Neuronal stem cell (in vitro differentiated cells): Measurements from ENCODE around the gene POLD1. TPM values are rescaled to one million over a fixed set of nuclear protein-coding genes. Genes with fewer than 3 reads are reported as not detected.
"Not testable (repeated sequence)": the region's sequence is repeated elsewhere in the genome, so short reads cannot be mapped to it uniquely, and the experiment has no call there.

Source experiments
- DNase-seq: peaks from one replicate; pipeline ENCODE4 v3.0.0-alpha.2; 2013; ENCODE audit warnings: low spot score
- H2AFZ ChIP-seq: one replicate; pipeline ENCODE4 v1.6.1; 2013; ENCODE audit warnings: mild to moderate bottlenecking, low read length, inconsistent platforms
- H2AK5ac ChIP-seq: 2 replicates; pipeline ENCODE4 v1.6.1; 2013; ENCODE audit warnings: low read depth, mild to moderate bottlenecking, inconsistent platforms, low read length, moderate library complexity, mixed read lengths
- H2BK120ac ChIP-seq: 2 replicates; pipeline ENCODE4 v1.6.1; 2013; ENCODE audit warnings: low read depth, mild to moderate bottlenecking, inconsistent platforms, low read length, moderate library complexity, mixed read lengths
- H2BK12ac ChIP-seq: one replicate; pipeline ENCODE4 v1.6.1; 2013; ENCODE audit warnings: low read length, inconsistent platforms
- H2BK15ac ChIP-seq: 2 replicates; pipeline ENCODE4 v1.6.1; 2013; ENCODE audit warnings: mild to moderate bottlenecking, low read length, inconsistent platforms, mixed read lengths
- H2BK5ac ChIP-seq: one replicate; pipeline ENCODE4 v1.6.1; 2013; ENCODE audit warnings: inconsistent platforms, mild to moderate bottlenecking, low read length, moderate library complexity
- H3K14ac ChIP-seq: one replicate; pipeline ENCODE4 v1.6.1; 2013; ENCODE audit warnings: low read length, inconsistent platforms
- H3K18ac ChIP-seq: 2 replicates; pipeline ENCODE4 v1.6.1; 2013; ENCODE audit warnings: low read length, inconsistent platforms
- H3K23ac ChIP-seq: 2 replicates; pipeline ENCODE4 v1.6.1; 2013; ENCODE audit warnings: low read depth, mild to moderate bottlenecking, mixed read lengths, low read length, inconsistent platforms; ENCODE audit not compliant: poor library complexity
- H3K27ac ChIP-seq: replicated peaks from 3 replicates; pipeline ENCODE4 v1.5.1; 2013; ENCODE audit warnings: low read length, inconsistent platforms
- H3K27me3 ChIP-seq, 3 experiments: 2 replicates each; pipeline ENCODE4 v1.6.1; 2013; ENCODE audit warnings: low read length in 3 of 3, mild to moderate bottlenecking in 2 of 3, inconsistent platforms in 1 of 3, low read depth in 1 of 3, mixed read lengths in 1 of 3, moderate library complexity in 1 of 3; ENCODE audit not compliant: control insufficient read depth in 3 of 3, insufficient read depth in 3 of 3
- H3K36me3 ChIP-seq, 2 donors: replicated peaks in 1 of 2; 2 replicates each; pipeline ENCODE4 v1.6.1; 2013; ENCODE audit warnings: low read length in 2 of 2; ENCODE audit not compliant: control insufficient read depth in 2 of 2, insufficient read depth in 2 of 2
- H3K4ac ChIP-seq: 2 replicates; pipeline ENCODE4 v1.6.1; 2013; ENCODE audit warnings: inconsistent platforms, mild to moderate bottlenecking, low read length, moderate library complexity
- H3K4me1 ChIP-seq, 2 donors: 1 replicate in 1 of 2; 2 replicates in 1 of 2; pipeline ENCODE4 v1.6.1; 2013; ENCODE audit warnings: low read length in 2 of 2, low read depth in 1 of 2; ENCODE audit not compliant: control insufficient read depth in 2 of 2, insufficient read depth in 1 of 2
- H3K4me2 ChIP-seq: one replicate; pipeline ENCODE4 v1.6.1; 2013; ENCODE audit warnings: mild to moderate bottlenecking, low read length, inconsistent platforms; ENCODE audit not compliant: insufficient read depth, poor library complexity, severe bottlenecking
- H3K4me3 ChIP-seq, 2 donors: 2 replicates each; pipeline ENCODE4 v1.5.1; 2013; ENCODE audit warnings: low read length in 2 of 2, mild to moderate bottlenecking in 2 of 2, inconsistent platforms in 1 of 2, moderate library complexity in 1 of 2
- H3K79me1 ChIP-seq: one replicate; pipeline ENCODE4 v1.6.1; 2013; ENCODE audit warnings: low read depth, mild to moderate bottlenecking, inconsistent platforms, low read length, moderate library complexity
- H3K9ac ChIP-seq: one replicate; pipeline ENCODE4 v1.6.1; 2013; ENCODE audit warnings: mild to moderate bottlenecking, low read depth, low read length, inconsistent platforms; ENCODE audit not compliant: poor library complexity
- H3K9me3 ChIP-seq, 2 donors: replicated peaks in 1 of 2; 2 replicates each; pipeline versions ENCODE3 to v1.6.1; 2013; ENCODE audit warnings: low read length in 2 of 2, mild to moderate bottlenecking in 2 of 2, inconsistent platforms in 1 of 2, low read depth in 1 of 2, mixed read lengths in 1 of 2, moderate library complexity in 1 of 2; ENCODE audit not compliant: control insufficient read depth in 2 of 2, insufficient read depth in 1 of 2
- H4K8ac ChIP-seq: one replicate; pipeline ENCODE4 v1.6.1; 2013; ENCODE audit warnings: low read depth, mild to moderate bottlenecking, inconsistent platforms, low read length, moderate library complexity
- H4K91ac ChIP-seq: one replicate; pipeline ENCODE4 v1.6.1; 2013; ENCODE audit warnings: low read length, low read depth, mild to moderate bottlenecking, inconsistent platforms; ENCODE audit not compliant: poor library complexity
- WGBS, 2 donors: extraction: QIAGEN DNeasy Blood & Tissue Kit; methylation state at CpG; one replicate each; pipeline ENCODE4 v1.1.7; 2013; ENCODE audit warnings: missing lambda C conversion rate in 2 of 2, mixed read lengths in 1 of 2; ENCODE audit not compliant: insufficient read length in 2 of 2, insufficient replicate concordance in 1 of 2; ENCODE audit errors: extremely low coverage in 2 of 2; 5-methylcytosine and 5-hydroxymethylcytosine counted together
- polyA plus RNA-seq, 2 experiments: library from polyadenylated mRNA; stranded (reverse); fragments of 200-250 nt; gene quantifications; one replicate each; pipeline ENCODE4 v1.2.3, GENCODE V29; 2013

POLD1 gene
- polyA plus RNA-seq (2013, experiment 1 of 2), result 60.2 TPM
- 61.7 TPM for polyA plus RNA-seq (2013, experiment 2 of 2)

- H2BK15ac ChIP-seq, result no peak within 1 kb of the TSS
- H3K4me1 ChIP-seq, result peaks cover 8 to 12% of the 10 kb centered on the region in 2 donors
- H3K27me3 ChIP-seq, result peaks cover 0 to 2% (median 0%) of the 10 kb centered on the region in 3 experiments
- peaks cover 17% of the 10 kb centered on the region for H3K79me1 ChIP-seq
- H4K8ac ChIP-seq, result peak within 1 kb of the TSS; percentile 30
- peak within 1 kb of the TSS; percentile 97 for H2AFZ ChIP-seq
- peak within 1 kb of the TSS; percentile 31 for H3K14ac ChIP-seq
- no peaks in the 10 kb centered on the region for H3K9me3 ChIP-seq
- H2BK5ac ChIP-seq, result no peak within 1 kb of the TSS
- H3K9ac ChIP-seq, result peak within 1 kb of the TSS; percentile 98
- H4K91ac ChIP-seq, result no peak within 1 kb of the TSS
- H3K36me3 ChIP-seq, result peaks cover 44 to 68% of the 10 kb centered on the region in 2 donors
- no CpG with 5 or more reads among the region's 78 CpGs for WGBS, 2 donors
- H2BK120ac ChIP-seq, result no peak within 1 kb of the TSS
- peak; percentile 98 for DNase-seq
- H3K4ac ChIP-seq, result peak within 1 kb of the TSS; percentile 14
- H3K23ac ChIP-seq, result peak within 1 kb of the TSS; percentile 98
- H2AK5ac ChIP-seq, result peak within 1 kb of the TSS; percentile 61
- peak within 1 kb of the TSS; percentile 70 to 90 for H3K4me3 ChIP-seq
- peak within 1 kb of the TSS; percentile 97 for H3K18ac ChIP-seq
- peak within 1 kb of the TSS; percentile 93 for H3K4me2 ChIP-seq
- peak within 1 kb of the TSS; percentile 83 for H3K27ac ChIP-seq
- H2BK12ac ChIP-seq, result no peak within 1 kb of the TSS
Measured at GRCh38 chr19:50383852-50384684, at the start of gene POLD1. Gene POLD1, plus strand, starts transcription at chr19:50384347. Its CDS starts 14,505 bp downstream, at chr19:50398852.

DNA sequence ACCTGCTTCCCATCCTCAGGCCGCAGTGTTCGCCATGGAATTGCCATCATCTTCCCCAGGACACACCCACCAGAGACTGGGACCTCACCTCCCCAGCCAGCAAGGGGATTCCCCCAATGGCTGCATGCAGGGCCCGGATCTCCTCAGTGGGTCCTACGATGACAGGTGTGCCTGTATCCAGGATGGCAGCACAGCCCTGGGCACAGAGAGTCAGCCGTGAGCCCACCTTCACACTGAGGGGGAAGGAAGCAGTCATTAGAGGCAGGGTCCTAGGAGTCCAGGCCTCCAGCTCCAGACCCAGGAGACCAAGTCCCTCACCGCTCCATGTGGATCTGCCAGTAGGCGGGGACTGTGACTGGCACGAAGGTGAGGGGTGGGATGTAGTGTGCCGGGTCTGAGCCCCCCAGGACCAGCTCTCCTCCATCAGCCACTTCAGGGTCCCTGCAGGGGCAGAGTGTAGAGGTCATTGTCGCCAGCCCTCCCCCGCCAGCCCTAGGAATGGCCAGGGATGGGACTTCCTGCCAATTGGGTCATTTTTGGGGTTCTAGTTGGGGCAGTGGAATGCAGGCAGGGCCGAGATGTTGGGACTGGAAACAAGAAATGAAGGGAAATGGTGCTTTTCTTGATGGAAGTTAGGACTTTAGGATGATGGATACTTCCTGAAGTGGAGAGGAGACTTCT is 49.3 kb upstream of the POLD1 start:
- Histone ChIP-seq H2BK5ac (no peak overlapping the region), H3K27me3 (no peaks in the 10 kb centered on the region), H3K36me3 (peaks cover 9 to 32% of the 10 kb centered on the region in 2 donors), H3K23ac (peak overlapping the region; percentile 22), H3K27ac (no peak overlapping the region), H2BK15ac (no peak overlapping the region), H3K14ac (no peak overlapping the region), H3K18ac (no peak overlapping the region), H2BK120ac (no peak overlapping the region), H3K9ac (no peak overlapping the region), H3K79me1 (peaks cover 5% of the 10 kb centered on the region), H2AK5ac (no peak overlapping the region), H4K8ac (no peak overlapping the region), H3K4me3 (no peak overlapping the region), H2BK12ac (no peak overlapping the region), H3K9me3 (peaks cover 2 to 5% of the 10 kb centered on the region in 2 donors), H4K91ac (no peak overlapping the region), H2AFZ (no peak overlapping the region), H3K4ac (no peak overlapping the region), H3K4me1 (peaks cover 3 to 7% of the 10 kb centered on the region in 2 donors), H3K4me2 (no peak overlapping the region)
- no peak for DNase-seq
- WGBS, 2 donors, result no CpG with 5 or more reads among the region's 12 CpGs

GRCh38 chr19:50337031-50337430 is 47.1 kb upstream of the POLD1 start:
- not testable (repeated sequence) for H3K4ac ChIP-seq, H2BK12ac ChIP-seq, H3K27ac ChIP-seq, H2BK5ac ChIP-seq, H4K91ac ChIP-seq, H3K14ac ChIP-seq, H3K4me2 ChIP-seq, H2BK120ac ChIP-seq, H2BK15ac ChIP-seq, H3K4me3 ChIP-seq, H4K8ac ChIP-seq, H2AK5ac ChIP-seq, H3K23ac ChIP-seq, H3K4me1 ChIP-seq, DNase-seq, H3K79me1 ChIP-seq, H3K18ac ChIP-seq, H3K27me3 ChIP-seq, H2AFZ ChIP-seq, H3K9ac ChIP-seq
- peaks cover 2 to 16% of the 10 kb centered on the region in 2 donors for H3K9me3 ChIP-seq
- peaks cover 9 to 49% of the 10 kb centered on the region in 2 donors for H3K36me3 ChIP-seq
- no CpG with 5 or more reads among the region's 6 CpGs for WGBS, 2 donors

DNA sequence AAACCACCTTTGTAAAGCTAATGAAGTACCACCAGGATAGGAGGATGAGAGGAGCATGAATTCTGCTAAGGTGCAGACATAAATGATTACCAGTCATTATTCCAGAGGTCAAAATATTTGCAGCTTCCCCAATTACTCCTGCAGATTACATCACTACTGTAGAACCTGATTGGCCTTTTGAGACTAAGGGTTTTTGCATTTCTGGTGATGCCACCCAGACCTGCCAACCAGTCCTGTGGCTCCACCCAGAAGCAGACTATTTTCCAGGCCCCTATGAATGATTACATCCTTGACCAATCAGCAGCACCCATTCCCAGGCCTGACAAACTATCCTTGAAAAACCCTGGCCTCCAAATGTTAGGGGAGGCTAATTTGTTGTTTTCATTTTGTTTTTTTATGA is 43.8 kb upstream of the POLD1 start:
- H3K4me2 ChIP-seq, result no peak overlapping the region
- H2AFZ ChIP-seq, result no peak overlapping the region
- H3K18ac ChIP-seq, result no peak overlapping the region
- H3K36me3 ChIP-seq, result peaks cover 15 to 58% of the 10 kb centered on the region in 2 donors
- no peaks in the 10 kb centered on the region for H3K27me3 ChIP-seq
- no peak overlapping the region for H3K14ac ChIP-seq
- H3K4me3 ChIP-seq, result no peak overlapping the region
- H2BK12ac ChIP-seq, result no peak overlapping the region
- no peak overlapping the region for H3K23ac ChIP-seq
- H3K9ac ChIP-seq, result no peak overlapping the region
- H3K79me1 ChIP-seq, result peaks cover 2% of the 10 kb centered on the region
- no peak overlapping the region for H3K27ac ChIP-seq
- no peak overlapping the region for H4K8ac ChIP-seq
- H2AK5ac ChIP-seq, result no peak overlapping the region
- H2BK120ac ChIP-seq, result no peak overlapping the region
- H2BK5ac ChIP-seq, result no peak overlapping the region
- no peak for DNase-seq
- no peak overlapping the region for H4K91ac ChIP-seq
- H3K4ac ChIP-seq, result no peak overlapping the region
- peaks cover 9 to 19% of the 10 kb centered on the region in 2 donors for H3K9me3 ChIP-seq
- H3K4me1 ChIP-seq, result no peaks in the 10 kb centered on the region
- no peak overlapping the region for H2BK15ac ChIP-seq
